Right atrium auricular region (tissue), 2 donors: ENCODE measurements around the gene C22orf23. TPM values are rescaled to one million over a fixed set of nuclear protein-coding genes. Genes with fewer than 3 reads are reported as not detected.

Source experiments
- DNase-seq: peaks from one replicate; pipeline ENCODE4 v3.0.0-alpha.2; 2019; ENCODE audit warnings: low spot score
- H3K27ac ChIP-seq, 2 donors: fragments of 200-600 bp; sonication (generic); 1 replicate in 1 of 2; 2 replicates in 1 of 2; pipeline ENCODE4 v1.5.1; 2016 to 2019
- H3K27me3 ChIP-seq, 2 donors: fragments of 200-600 bp; sonication (generic); one replicate each; pipeline versions ENCODE4 v1.5.1 to v1.6.0; 2017 to 2019
- H3K36me3 ChIP-seq: fragments of 200-600 bp; sonication (generic); one replicate; pipeline ENCODE4 v1.5.1; 2016
- H3K4me1 ChIP-seq, 2 donors: fragments of 200-600 bp; sonication (generic); one replicate each; pipeline versions ENCODE4 v1.5.1 to v1.6.0; 2017 to 2019
- H3K4me3 ChIP-seq, 2 donors: fragments of 200-600 bp; sonication (generic); 1 replicate in 1 of 2; 2 replicates in 1 of 2; pipeline ENCODE4 v1.5.1; 2017 to 2019; ENCODE audit warnings: mild to moderate bottlenecking in 1 of 2, moderate library complexity in 1 of 2
- H3K9me3 ChIP-seq, 2 donors: fragments of 200-600 bp; sonication (generic); one replicate each; pipeline ENCODE4 v1.5.1; 2019
- microRNA-seq, 2 donors: library from miRNA; unstranded; fragments of <30 nt; microRNA quantifications; one replicate each; pipeline ENCODE4, GENCODE V29; 2016 to 2017; ENCODE audit warnings: borderline number of aligned reads in 2 of 2, borderline replicate concordance in 1 of 2
- total RNA-seq, 2 donors: library from RNA; depleted of rRNA; stranded (reverse); fragments of >200 nt; gene quantifications; one replicate each; pipeline ENCODE4 v1.1.0, GENCODE V29; 2016
- TF ChIP-seq, protein P1 (sequence below), 2 donors: fragments of 200-600 bp; sonication (generic); IDR thresholded peaks; one replicate each; pipeline ENCODE4 v1.5.1; 2019; ENCODE audit warnings: antibody characterized with exemption in 2 of 2

The C22orf23 gene
- total RNA-seq, 2 donors from 2014 or later: 0.39 TPM; not detected in 1

DNA sequence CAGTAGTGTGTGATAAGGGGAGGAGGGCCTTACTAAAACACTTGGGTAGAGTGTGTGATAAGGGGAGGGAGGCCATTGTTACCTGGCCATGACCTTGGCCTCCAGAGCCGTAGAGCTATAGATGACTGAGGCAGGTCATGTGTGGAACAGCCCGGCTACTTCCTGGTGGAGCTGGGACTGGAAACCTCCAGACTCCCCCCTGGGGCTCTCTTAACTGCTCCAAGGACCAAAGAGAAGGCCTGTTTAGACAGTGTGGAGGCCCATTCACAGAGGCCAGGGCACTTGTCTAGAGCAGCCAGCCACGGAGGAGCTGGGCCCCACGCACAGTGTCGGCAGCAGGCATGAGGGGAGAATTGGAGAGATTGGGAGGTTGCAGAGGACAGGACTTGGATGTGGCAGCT, 59.8 kb downstream of the C22orf23 start:
- Histone ChIP-seq H3K27me3 (no peaks in the 10 kb centered on the region), H3K27ac (peak overlapping the region in 1 of 2 donors; percentile 16), H3K36me3 (peaks cover 20% of the 10 kb centered on the region), H3K4me3 (no peak overlapping the region), H3K9me3 (no peaks in the 10 kb centered on the region), H3K4me1 (peaks cover 0 to 31% of the 10 kb centered on the region in 2 donors)
- DNase-seq: no peak
- TF ChIP-seq, protein P1, sequence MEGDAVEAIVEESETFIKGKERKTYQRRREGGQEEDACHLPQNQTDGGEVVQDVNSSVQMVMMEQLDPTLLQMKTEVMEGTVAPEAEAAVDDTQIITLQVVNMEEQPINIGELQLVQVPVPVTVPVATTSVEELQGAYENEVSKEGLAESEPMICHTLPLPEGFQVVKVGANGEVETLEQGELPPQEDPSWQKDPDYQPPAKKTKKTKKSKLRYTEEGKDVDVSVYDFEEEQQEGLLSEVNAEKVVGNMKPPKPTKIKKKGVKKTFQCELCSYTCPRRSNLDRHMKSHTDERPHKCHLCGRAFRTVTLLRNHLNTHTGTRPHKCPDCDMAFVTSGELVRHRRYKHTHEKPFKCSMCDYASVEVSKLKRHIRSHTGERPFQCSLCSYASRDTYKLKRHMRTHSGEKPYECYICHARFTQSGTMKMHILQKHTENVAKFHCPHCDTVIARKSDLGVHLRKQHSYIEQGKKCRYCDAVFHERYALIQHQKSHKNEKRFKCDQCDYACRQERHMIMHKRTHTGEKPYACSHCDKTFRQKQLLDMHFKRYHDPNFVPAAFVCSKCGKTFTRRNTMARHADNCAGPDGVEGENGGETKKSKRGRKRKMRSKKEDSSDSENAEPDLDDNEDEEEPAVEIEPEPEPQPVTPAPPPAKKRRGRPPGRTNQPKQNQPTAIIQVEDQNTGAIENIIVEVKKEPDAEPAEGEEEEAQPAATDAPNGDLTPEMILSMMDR (IDR thresholded peaks at IDR 0.05): no peak

Small RNAs within 50 kb of the gene (microRNA-seq; reads per million reads assigned to microRNA genes)
- gene MIR4534 (0 reads per million in 2 donors), gene MIR6820 (0.71 reads per million in 2 donors)

Other genes starting within 250 kb of the C22orf23 start
- gene GCAT, start 145.7 kb downstream of the C22orf23 start, total RNA-seq: 10 to 100 TPM; 15.7 to 34.2 TPM
- gene GALR3, start 130.2 kb downstream of the C22orf23 start, total RNA-seq: not detected
- 10 to 100 TPM; 17.8 to 18.5 TPM for gene ANKRD54, start 109.3 kb downstream of the C22orf23 start, total RNA-seq
- gene EIF3L, start 104.2 kb downstream of the C22orf23 start, total RNA-seq: 100 to 1,000 TPM; 193 to 284 TPM
- 10 to 100 TPM; 16.9 TPM for gene MICALL1, start 47.3 kb downstream of the C22orf23 start, total RNA-seq
- 10 to 100 TPM; 53.2 to 62.1 TPM for gene POLR2F, start 98 bp upstream of the C22orf23 start, total RNA-seq
- 1 to 10 TPM; 1.5 to 7.0 TPM for gene SOX10, start 31.0 kb upstream of the C22orf23 start, total RNA-seq
- gene PICK1, start 103.8 kb upstream of the C22orf23 start, total RNA-seq: 10 to 100 TPM; 33.1 to 36.0 TPM
- under 1 TPM in 1 of 2 donors, not detected in 1; 0.28 TPM for gene SLC16A8, start 130.6 kb upstream of the C22orf23 start, total RNA-seq
- gene BAIAP2L2, start 157.1 kb upstream of the C22orf23 start, total RNA-seq: under 1 TPM in 1 of 2 donors, not detected in 1; 0.63 TPM
- gene PLA2G6, start 228.2 kb upstream of the C22orf23 start, total RNA-seq: 10 to 100 TPM in 1 of 2 donors, 1 to 10 TPM in 1; 9.0 to 15.6 TPM
- 10 to 100 TPM; 24.8 to 43.5 TPM for gene MAFF, start 248.4 kb upstream of the C22orf23 start, total RNA-seq